Left lung (tissue), 10 donors: ENCODE measurements around the gene MYOM1. TPM values are rescaled to one million over a fixed set of nuclear protein-coding genes. Genes with fewer than 3 reads are reported as not detected.

Source experiments
- ATAC-seq: fragments of 200-7000 bp; cut with Tn5 transposase; one replicate; pipeline ENCODE4 v1.9.1; 2020; ENCODE audit warnings: moderate library complexity
- DNase-seq, 4 donors: peaks; one replicate each; pipeline ENCODE4 v3.0.0-alpha.2; 2013 to 2020
- H3K27ac ChIP-seq, 2 donors: fragments of 200-600 bp; sonication (generic) in 1 of 2; one replicate each; pipeline versions ENCODE4 v1.5.0 to v1.8.0; 2020 to 2021
- H3K27me3 ChIP-seq, 2 donors: fragments of 200-600 bp; sonication (generic) in 1 of 2; one replicate each; pipeline versions ENCODE4 v1.5.0 to v1.8.0; 2020 to 2021
- H3K36me3 ChIP-seq, 2 donors: fragments of 200-600 bp; sonication (generic) in 1 of 2; one replicate each; pipeline versions ENCODE4 v1.5.0 to v1.8.0; 2020 to 2021
- H3K4me1 ChIP-seq, 2 donors: fragments of 200-600 bp; one replicate each; pipeline ENCODE4 v1.8.0; 2021
- H3K4me3 ChIP-seq, 2 donors: fragments of 200-600 bp; sonication (generic) in 1 of 2; one replicate each; pipeline versions ENCODE4 v1.5.0 to v1.8.0; 2020 to 2021; ENCODE audit warnings: mild to moderate bottlenecking in 1 of 2
- H3K9me3 ChIP-seq, 2 donors: fragments of 200-600 bp; sonication (generic) in 1 of 2; one replicate each; pipeline versions ENCODE4 v1.5.0 to v1.8.0; 2020 to 2021
- CTCF ChIP-seq, 2 donors: fragments of 200-600 bp; sonication (generic) in 1 of 2; IDR thresholded peaks; one replicate each; pipeline versions ENCODE4 v1.5.0 to v1.8.0; 2021; ENCODE audit warnings: antibody characterized with exemption in 2 of 2
- intact Hi-C, 2 donors: fragments of 100-400 bp; cut with DNase I; formaldehyde crosslinking; loops; one replicate each; pipeline versions ENCODE4 v1.11.2 to v1.14.2; 2022
- polyA plus RNA-seq, 6 donors: library from polyadenylated mRNA; unstranded; fragments of 120-200 nt; gene quantifications; one replicate each; pipeline ENCODE4 v1.2.1, GENCODE V29; 2013; ENCODE audit not compliant: insufficient read length in 6 of 6
- total RNA-seq, 2 donors: library from RNA; stranded (reverse); fragmentation: NEBNext Ultra II Directional; extraction: Animal tissue kit (Norgen Biotek cat#: 25700); gene quantifications; one replicate each; pipeline ENCODE4 v1.2.1, GENCODE V29; 2021
- donor health status: DM: no; HTN: yes; CAD: no.
- donor health status: DM: no; HTN: no; CAD: no.

The MYOM1 gene
- total and polyA plus RNA-seq, 8 donors: 1.5 to 4.5 (median 2.4) TPM

GRCh38 chr18:3138274-3138975, 81.3 kb downstream of the MYOM1 start:
- DNase-seq: no peak
- H3K4me3 ChIP-seq: no peak overlapping the region
- no peaks in the 10 kb centered on the region for H3K36me3 ChIP-seq
- H3K27ac ChIP-seq: no peak overlapping the region
- no peaks in the 10 kb centered on the region for H3K4me1 ChIP-seq
- no peak for TF ChIP-seq CTCF (IDR thresholded peaks at IDR 0.05)
- intact Hi-C loops: loop anchor here in 1 of 2 donors (10.0 kb wide), 1 partner anchor 204 kb away; no protein-coding TSS in a partner anchor
- no peak for ATAC-seq
- no peaks in the 10 kb centered on the region for H3K27me3 ChIP-seq
- peaks cover 0 to 9% of the 10 kb centered on the region in 2 donors for H3K9me3 ChIP-seq

GRCh38 chr18:3135536-3135935, 84.2 kb downstream of the MYOM1 start:
- Histone ChIP-seq H3K27ac (no peak overlapping the region), H3K4me1 (no peaks in the 10 kb centered on the region), H3K27me3 (no peaks in the 10 kb centered on the region), H3K36me3 (no peaks in the 10 kb centered on the region), H3K4me3 (no peak overlapping the region), H3K9me3 (no peaks in the 10 kb centered on the region)
- ATAC-seq (no peak), DNase-seq (no peak)
- no peak for TF ChIP-seq CTCF (IDR thresholded peaks at IDR 0.05)
- intact Hi-C loops: loop anchor here in 1 of 2 donors (10.0 kb wide), 1 partner anchor 201 kb away; no protein-coding TSS in a partner anchor

- no peak for TF ChIP-seq CTCF (IDR thresholded peaks at IDR 0.05)
- ATAC-seq (no peak), DNase-seq (no peak)
- Histone ChIP-seq H3K4me3 (no peak overlapping the region), H3K27me3 (no peaks in the 10 kb centered on the region), H3K4me1 (peaks cover 0 to 7% of the 10 kb centered on the region in 2 donors), H3K9me3 (no peaks in the 10 kb centered on the region), H3K36me3 (no peaks in the 10 kb centered on the region), H3K27ac (no peak overlapping the region)
- intact Hi-C loops: loop anchor here in 1 of 2 donors (10.0 kb wide), 1 partner anchor 198 kb away; no protein-coding TSS in a partner anchor
Observed at GRCh38 chr18:3132700-3133099, 87.1 kb downstream of the MYOM1 start.

GRCh38 chr18:3130344-3130743, 89.4 kb downstream of the MYOM1 start:
- Histone ChIP-seq H3K27ac (no peak overlapping the region), H3K4me1 (peaks cover 0 to 7% of the 10 kb centered on the region in 2 donors), H3K9me3 (no peaks in the 10 kb centered on the region), H3K36me3 (no peaks in the 10 kb centered on the region), H3K27me3 (no peaks in the 10 kb centered on the region), H3K4me3 (no peak overlapping the region)
- DNase-seq (no peak), ATAC-seq (no peak)
- TF ChIP-seq CTCF (IDR thresholded peaks at IDR 0.05): no peak
- intact Hi-C loops: loop anchor here in 1 of 2 donors (10.0 kb wide), 1 partner anchor 196 kb away; no protein-coding TSS in a partner anchor

- Histone ChIP-seq H3K9me3 (no peaks in the 10 kb centered on the region), H3K4me3 (no peak overlapping the region), H3K4me1 (peaks cover 0 to 7% of the 10 kb centered on the region in 2 donors), H3K27ac (no peak overlapping the region), H3K36me3 (no peaks in the 10 kb centered on the region), H3K27me3 (no peaks in the 10 kb centered on the region)
- intact Hi-C loops: no loop called here
- DNase-seq (peak; percentile 73 to 91 (median 84)), ATAC-seq (peak; percentile 98)
- peak; percentile 74 to 83 for TF ChIP-seq CTCF (IDR thresholded peaks at IDR 0.05)
Observed at GRCh38 chr18:3129053-3129864, 90.5 kb downstream of the MYOM1 start.
